Activated B cell treated with CpG ODN at 0.5 μM for 24 hours (primary cell): ENCODE data around the gene SRF. TPM values are rescaled to one million over a fixed set of nuclear protein-coding genes. Genes with fewer than 3 reads are reported as not detected.
A peak's percentile ranks its signal among the peaks of the same experiment; 100 is the strongest.

Experiments
- ATAC-seq: fragments of 200-7000 bp; cut with Tn5 transposase; one replicate; pipeline ENCODE4 v1.10.0; 2021; ENCODE audit warnings: low read depth, mild to moderate bottlenecking, moderate library complexity
- CTCF ChIA-PET: fragments of 350-600 bp; sonication (Branson Sonifier 250); formaldehyde crosslinking; loops from one replicate; lab custom pipeline; 2021; ENCODE audit warnings: antibody characterized with exemption; lab: Charles Lee
- POLR2A ChIA-PET: fragments of 350-600 bp; sonication (Branson Sonifier 250); formaldehyde crosslinking; loops from one replicate; lab custom pipeline; 2021; ENCODE audit warnings: antibody characterized with exemption; lab: Charles Lee
- DNase-seq: peaks from one replicate; pipeline ENCODE4 v3.0.0; 2022
- H3K27ac Mint-ChIP-seq: one replicate; pipeline ENCODE4 v1.8.0; 2020; ENCODE audit warnings: mixed read lengths
- H3K27me3 Mint-ChIP-seq: one replicate; pipeline ENCODE4 v1.8.0; 2021; ENCODE audit warnings: mixed read lengths
- H3K36me3 Mint-ChIP-seq: one replicate; pipeline ENCODE4 v1.8.0; 2021; ENCODE audit warnings: low read depth, mixed read lengths
- H3K4me1 Mint-ChIP-seq: one replicate; pipeline ENCODE4 v1.8.0; 2021; ENCODE audit warnings: mixed read lengths
- H3K4me3 Mint-ChIP-seq: one replicate; pipeline ENCODE4 v1.8.0; 2020; ENCODE audit warnings: mild to moderate bottlenecking, mixed read lengths
- H3K9me3 Mint-ChIP-seq: one replicate; pipeline ENCODE4 v1.8.0; 2020; ENCODE audit warnings: mixed read lengths
- intact Hi-C: fragments of 100-400 bp; cut with micrococcal nuclease; formaldehyde crosslinking; loops from one replicate; pipeline ENCODE4 v1.15.1; 2024
- total RNA-seq: library from RNA; stranded (reverse); gene quantifications from 2 replicates; pipeline ENCODE4 v1.2.3, GENCODE V29; 2022
- TF ChIP-seq, protein P1 (sequence below): fragments of 200-600 bp; IDR thresholded peaks from one replicate; pipeline ENCODE4 v1.8.0; 2022; ENCODE audit warnings: antibody characterized with exemption, mild to moderate bottlenecking

The SRF gene
- total RNA-seq, 1 donor from 2014 or later, result 35.9 TPM

DNA sequence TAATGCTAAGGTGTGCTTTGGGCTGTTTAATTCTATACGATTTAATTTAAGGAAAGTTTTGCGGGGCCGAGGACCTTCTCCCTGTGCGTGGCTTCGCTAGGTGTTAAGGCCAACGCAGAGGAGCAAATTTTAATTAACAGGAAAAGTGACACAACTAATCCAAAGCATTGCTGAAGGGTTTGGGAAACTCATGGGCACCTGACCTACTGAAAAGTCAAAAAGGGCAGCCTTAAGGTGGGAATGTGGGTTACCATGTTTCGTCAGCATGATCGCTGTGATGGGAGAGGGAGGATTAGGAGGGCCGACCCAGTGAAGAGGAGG, 10.5 kb downstream of the SRF start:
- ATAC-seq (no peak), DNase-seq (no peak)
- H3K4me3 Mint-ChIP-seq, result peak overlapping the region; percentile 94
- ChIA-PET CTCF (interaction anchor here (1.4 to 1.5 kb wide), 2 partner anchors 9 to 47 kb away, joined by 4 to 5 read pairs; partner anchors contain the start of gene DNPH1), POLR2A (interaction anchor here (0.6 to 3.7 kb wide), 19 partner anchors 9 to 719 kb away, joined by 3 to 35 read pairs (median 4); partner anchors contain the start of genes CNPY3, DNPH1, KLC4 and KLHDC3)
- H3K36me3 Mint-ChIP-seq, result peaks cover 59% of the 10 kb centered on the region
- H3K27ac Mint-ChIP-seq, result peak overlapping the region; percentile 90
- TF ChIP-seq, protein P1, sequence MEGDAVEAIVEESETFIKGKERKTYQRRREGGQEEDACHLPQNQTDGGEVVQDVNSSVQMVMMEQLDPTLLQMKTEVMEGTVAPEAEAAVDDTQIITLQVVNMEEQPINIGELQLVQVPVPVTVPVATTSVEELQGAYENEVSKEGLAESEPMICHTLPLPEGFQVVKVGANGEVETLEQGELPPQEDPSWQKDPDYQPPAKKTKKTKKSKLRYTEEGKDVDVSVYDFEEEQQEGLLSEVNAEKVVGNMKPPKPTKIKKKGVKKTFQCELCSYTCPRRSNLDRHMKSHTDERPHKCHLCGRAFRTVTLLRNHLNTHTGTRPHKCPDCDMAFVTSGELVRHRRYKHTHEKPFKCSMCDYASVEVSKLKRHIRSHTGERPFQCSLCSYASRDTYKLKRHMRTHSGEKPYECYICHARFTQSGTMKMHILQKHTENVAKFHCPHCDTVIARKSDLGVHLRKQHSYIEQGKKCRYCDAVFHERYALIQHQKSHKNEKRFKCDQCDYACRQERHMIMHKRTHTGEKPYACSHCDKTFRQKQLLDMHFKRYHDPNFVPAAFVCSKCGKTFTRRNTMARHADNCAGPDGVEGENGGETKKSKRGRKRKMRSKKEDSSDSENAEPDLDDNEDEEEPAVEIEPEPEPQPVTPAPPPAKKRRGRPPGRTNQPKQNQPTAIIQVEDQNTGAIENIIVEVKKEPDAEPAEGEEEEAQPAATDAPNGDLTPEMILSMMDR, result no peak
- no peaks in the 10 kb centered on the region for H3K9me3 Mint-ChIP-seq
- H3K27me3 Mint-ChIP-seq, result no peaks in the 10 kb centered on the region
- intact Hi-C loops, result loop anchor here (5.0 kb wide), 1 partner anchor 1634 kb away; the partner anchor contains the start of gene FOXP4
- H3K4me1 Mint-ChIP-seq, result peaks cover 35% of the 10 kb centered on the region

DNA sequence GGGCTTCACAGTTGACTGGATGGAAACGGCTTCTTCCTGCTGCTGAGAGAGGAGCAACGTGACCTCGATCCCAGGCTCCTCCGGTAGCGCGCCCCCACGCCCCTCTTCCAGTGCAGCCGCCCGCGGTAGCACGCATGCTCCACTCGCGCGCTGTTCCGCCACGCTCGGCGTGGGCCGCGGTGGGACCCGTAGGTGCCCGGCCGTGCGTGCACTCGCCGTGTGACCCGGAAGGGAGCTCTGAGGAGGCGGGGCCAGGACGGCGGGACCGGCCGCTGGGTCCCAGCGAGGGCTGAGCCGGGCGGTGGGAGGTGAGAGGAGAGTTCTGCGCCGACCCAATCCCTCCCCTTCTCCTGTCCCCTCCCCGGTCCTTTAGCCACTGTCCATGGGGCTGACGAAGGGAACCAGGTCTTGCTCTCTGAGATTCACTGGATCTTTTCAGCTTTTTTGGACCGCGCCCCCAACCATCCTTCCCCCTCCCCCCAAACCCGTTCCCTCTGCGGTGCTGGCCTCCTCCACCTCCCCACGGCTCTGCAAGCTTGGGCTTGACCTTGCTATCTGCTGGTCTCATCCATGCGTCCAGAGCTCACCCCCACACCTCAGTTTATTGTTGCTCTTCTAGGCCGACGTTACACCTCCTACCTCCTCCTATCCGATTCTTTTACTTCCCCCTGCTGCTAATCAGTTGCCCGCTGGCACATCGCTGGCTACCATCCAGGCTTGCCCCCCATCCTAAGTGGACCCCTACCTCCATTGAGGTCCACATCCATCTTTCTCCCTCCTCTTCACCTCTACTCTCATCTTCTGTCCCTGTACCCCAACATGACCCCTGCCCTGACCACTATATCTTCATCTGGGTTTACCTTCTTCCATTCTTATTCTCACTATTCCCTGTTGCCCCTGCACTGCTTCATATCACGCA, 11.1 kb downstream of the SRF start, which contains the start of gene CUL9:
Gene CUL9 (plus strand): TSS at position 255 of the 919 bp plus-strand sequence. CDS start 2,115 bp downstream, outside the sequence.
- peak; percentile 86 for DNase-seq
- peak; percentile 99 for ATAC-seq
- Mint-ChIP-seq H3K4me3 (peak within 1 kb of the TSS; percentile 94), H3K27ac (peak within 1 kb of the TSS; percentile 90), H3K27me3 (no peaks in the 10 kb centered on the region), H3K9me3 (no peaks in the 10 kb centered on the region), H3K4me1 (peaks cover 35% of the 10 kb centered on the region), H3K36me3 (peaks cover 61% of the 10 kb centered on the region)
- CTCF ChIA-PET, result interaction anchor here (1.4 to 1.5 kb wide), 2 partner anchors 9 to 47 kb away, joined by 4 to 5 read pairs; partner anchors contain the start of gene DNPH1
- POLR2A ChIA-PET, result interaction anchor here (0.5 to 3.7 kb wide), 24 partner anchors 9 to 719 kb away, joined by 3 to 35 read pairs (median 4); partner anchors contain the start of genes CNPY3, DNPH1, KLC4 and KLHDC3
- TF ChIP-seq, protein P1, result no peak
- intact Hi-C loops, result loop anchor here (1.0 to 5.0 kb wide), 6 partner anchors 8 to 1635 kb away; partner anchors contain the start of genes FOXP4, KLC4 and MRPL2

DNA sequence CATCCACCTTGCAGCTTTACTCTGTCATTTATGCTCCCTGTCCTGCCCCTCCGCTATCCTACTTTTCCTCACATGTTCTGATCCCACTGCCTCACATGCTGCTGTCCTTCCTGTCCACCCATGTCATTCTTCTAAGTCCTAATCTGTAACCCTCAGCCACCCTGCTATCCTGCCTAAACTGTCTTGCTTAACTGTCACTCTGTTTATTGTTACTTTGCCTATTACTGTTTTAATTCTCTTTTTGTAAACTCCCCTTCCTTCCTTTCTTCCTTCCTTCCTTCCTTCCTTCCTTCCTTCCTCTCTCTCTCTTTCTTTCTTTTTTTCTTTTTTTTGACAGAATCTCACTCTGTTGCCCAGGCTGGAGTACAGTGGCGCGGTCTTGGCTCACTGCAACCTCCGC, 12.4 kb downstream of the SRF start:
- TF ChIP-seq, protein P1, result no peak
- intact Hi-C loops, result loop anchor here (5.0 kb wide), 1 partner anchor 1636 kb away; the partner anchor contains the start of gene FOXP4
- Mint-ChIP-seq H3K27me3 (no peaks in the 10 kb centered on the region), H3K36me3 (peaks cover 64% of the 10 kb centered on the region), H3K9me3 (no peaks in the 10 kb centered on the region), H3K4me3 (peak overlapping the region; percentile 94), H3K27ac (no peak overlapping the region), H3K4me1 (peaks cover 35% of the 10 kb centered on the region)
- CTCF ChIA-PET, result no interaction called here
- ATAC-seq (no peak), DNase-seq (no peak)
- POLR2A ChIA-PET, result interaction anchor here (0.5 to 3.7 kb wide), 7 partner anchors 11 to 334 kb away, joined by 3 to 35 read pairs (median 5); partner anchors contain the start of genes KLC4, MRPL2, POLR1C and YIPF3

DNA sequence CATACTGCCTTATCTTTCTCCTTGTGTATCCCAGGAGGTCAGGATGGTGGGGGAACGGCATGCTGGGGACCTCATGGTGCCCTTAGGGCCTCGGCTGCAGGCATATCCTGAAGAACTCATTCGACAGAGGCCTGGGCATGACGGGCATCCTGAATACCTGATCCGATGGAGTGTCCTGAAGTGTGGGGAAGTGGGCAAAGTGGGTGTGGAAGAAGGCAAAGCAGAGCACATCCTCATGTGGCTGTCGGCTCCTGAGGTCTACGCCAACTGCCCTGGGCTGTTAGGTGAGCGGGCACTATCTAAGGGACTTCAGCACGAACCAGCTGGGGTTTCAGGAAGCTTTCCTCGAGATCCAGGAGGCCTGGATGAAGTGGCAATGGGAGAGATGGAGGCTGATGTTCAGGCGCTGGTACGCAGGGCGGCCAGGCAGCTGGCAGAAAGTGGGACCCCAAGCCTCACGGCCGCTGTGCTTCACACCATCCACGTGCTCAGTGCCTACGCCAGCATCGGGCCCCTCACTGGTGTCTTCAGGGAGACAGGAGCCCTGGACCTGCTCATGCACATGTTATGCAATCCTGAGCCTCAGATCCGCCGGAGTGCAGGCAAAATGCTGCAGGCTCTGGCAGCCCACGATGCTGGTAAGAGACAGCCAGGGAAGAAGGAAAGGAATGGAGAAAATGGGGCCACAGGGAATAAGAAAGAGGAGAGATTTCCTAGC, 13.4 kb downstream of the SRF start:
- POLR2A ChIA-PET, result no interaction called here
- no peaks in the 10 kb centered on the region for H3K27me3 Mint-ChIP-seq
- DNase-seq (no peak), ATAC-seq (no peak)
- intact Hi-C loops, result loop anchor here (5.0 kb wide), 1 partner anchor 1637 kb away; the partner anchor contains the start of gene FOXP4
- TF ChIP-seq, protein P1, result no peak
- CTCF ChIA-PET, result no interaction called here
- peaks cover 58% of the 10 kb centered on the region for H3K36me3 Mint-ChIP-seq
- no peaks in the 10 kb centered on the region for H3K9me3 Mint-ChIP-seq
- no peak overlapping the region for H3K27ac Mint-ChIP-seq
- no peak overlapping the region for H3K4me3 Mint-ChIP-seq
- peaks cover 35% of the 10 kb centered on the region for H3K4me1 Mint-ChIP-seq
